ENCODE results near the gene NR6A1. TPM values are rescaled to one million over a fixed set of nuclear protein-coding genes. Genes with fewer than 3 reads are reported as not detected.

Gene NR6A1
- polyA plus RNA-seq, 1 donor from 2014 or later = 4.3 TPM

DNA sequence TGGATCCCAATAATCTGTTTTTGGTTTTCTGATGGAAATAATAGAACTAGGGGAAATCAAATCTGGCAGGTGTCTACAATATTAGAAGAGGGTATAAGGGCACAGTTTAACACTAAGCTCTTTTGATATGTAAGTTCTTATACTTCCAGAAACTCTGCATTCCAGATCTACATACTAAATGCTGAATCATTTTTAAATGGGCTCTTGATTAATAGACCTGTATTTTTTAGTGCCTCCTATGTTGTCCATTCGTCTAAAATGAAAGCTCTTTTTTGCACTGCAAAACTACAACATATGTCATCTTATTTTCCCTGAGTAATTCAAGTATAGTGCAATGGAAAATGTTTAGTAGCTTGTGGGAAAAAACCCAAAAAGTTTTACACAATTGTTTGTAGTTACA lies 44.2 kb downstream of the NR6A1 start:
- no peaks in the 10 kb centered on the region for H3K36me3 ChIP-seq (ENCODE audit: insufficient read depth, low read length)
- no peaks in the 10 kb centered on the region for H3K79me2 ChIP-seq (replicated peaks; ENCODE audit: insufficient read depth, low read length)

DNA sequence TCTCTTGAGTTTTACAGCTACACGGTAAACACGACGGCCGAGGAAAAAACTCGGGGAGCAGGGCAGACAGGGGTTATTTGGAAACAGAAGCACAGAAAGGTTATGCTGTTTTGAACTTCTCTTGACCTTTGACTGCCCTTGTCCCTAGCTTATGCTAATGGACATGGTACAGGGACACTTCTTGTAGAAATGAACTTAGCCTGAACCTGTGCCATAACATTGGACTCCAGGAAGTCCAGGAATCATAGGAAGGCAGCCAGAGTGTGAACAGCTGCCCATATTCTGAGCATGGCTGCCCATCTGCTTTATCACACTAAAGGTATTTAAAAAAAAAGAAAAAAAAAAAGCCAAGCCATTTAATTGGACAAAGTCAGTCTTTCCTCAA lies 46.1 kb downstream of the NR6A1 start:
- no peak overlapping the region for H3K27ac ChIP-seq (ENCODE audit: low read length)

More for the DNA sequence above, 44.2 kb downstream of the NR6A1 start:
- no peaks in the 10 kb centered on the region for H3K9me2 ChIP-seq (ENCODE audit: insufficient read depth, low read length)
- no peaks in the 10 kb centered on the region for H3K27me3 ChIP-seq (ENCODE audit: insufficient read depth, low read depth, low read length)
- H3F3A ChIP-seq (ENCODE audit: insufficient read depth, low read length, poor library complexity, severe bottlenecking) = no peaks in the 10 kb centered on the region
- no peaks in the 10 kb centered on the region for H3K9me3 ChIP-seq (ENCODE audit: low read length)
- H3K4me2 ChIP-seq (ENCODE audit: low read length) = no peak overlapping the region
- H3K9ac ChIP-seq (ENCODE audit: low read length) = no peak overlapping the region
- no peak overlapping the region for H3K27ac ChIP-seq (ENCODE audit: low read length)
- TF ChIP-seq MXI1 (conservative IDR thresholded peaks at IDR 0.05; ENCODE audit: poor library complexity, severe bottlenecking) (no peak), TAF1 (IDR thresholded peaks at IDR 0.05; ENCODE audit: low read depth) (no peak), EZH2 (IDR thresholded peaks at IDR 0.05; ENCODE audit: borderline replicate concordance, insufficient read depth, low read length, poor library complexity, severe bottlenecking) (no peak), EP300 (conservative IDR thresholded peaks at IDR 0.05; ENCODE audit: poor library complexity, severe bottlenecking) (no peak), RAD21 (conservative IDR thresholded peaks at IDR 0.05) (no peak), SMC3 (conservative IDR thresholded peaks at IDR 0.05; ENCODE audit: poor library complexity) (no peak), POLR2AphosphoS5 (IDR thresholded peaks at IDR 0.05) (no peak)
- TF ChIP-seq, protein P1, sequence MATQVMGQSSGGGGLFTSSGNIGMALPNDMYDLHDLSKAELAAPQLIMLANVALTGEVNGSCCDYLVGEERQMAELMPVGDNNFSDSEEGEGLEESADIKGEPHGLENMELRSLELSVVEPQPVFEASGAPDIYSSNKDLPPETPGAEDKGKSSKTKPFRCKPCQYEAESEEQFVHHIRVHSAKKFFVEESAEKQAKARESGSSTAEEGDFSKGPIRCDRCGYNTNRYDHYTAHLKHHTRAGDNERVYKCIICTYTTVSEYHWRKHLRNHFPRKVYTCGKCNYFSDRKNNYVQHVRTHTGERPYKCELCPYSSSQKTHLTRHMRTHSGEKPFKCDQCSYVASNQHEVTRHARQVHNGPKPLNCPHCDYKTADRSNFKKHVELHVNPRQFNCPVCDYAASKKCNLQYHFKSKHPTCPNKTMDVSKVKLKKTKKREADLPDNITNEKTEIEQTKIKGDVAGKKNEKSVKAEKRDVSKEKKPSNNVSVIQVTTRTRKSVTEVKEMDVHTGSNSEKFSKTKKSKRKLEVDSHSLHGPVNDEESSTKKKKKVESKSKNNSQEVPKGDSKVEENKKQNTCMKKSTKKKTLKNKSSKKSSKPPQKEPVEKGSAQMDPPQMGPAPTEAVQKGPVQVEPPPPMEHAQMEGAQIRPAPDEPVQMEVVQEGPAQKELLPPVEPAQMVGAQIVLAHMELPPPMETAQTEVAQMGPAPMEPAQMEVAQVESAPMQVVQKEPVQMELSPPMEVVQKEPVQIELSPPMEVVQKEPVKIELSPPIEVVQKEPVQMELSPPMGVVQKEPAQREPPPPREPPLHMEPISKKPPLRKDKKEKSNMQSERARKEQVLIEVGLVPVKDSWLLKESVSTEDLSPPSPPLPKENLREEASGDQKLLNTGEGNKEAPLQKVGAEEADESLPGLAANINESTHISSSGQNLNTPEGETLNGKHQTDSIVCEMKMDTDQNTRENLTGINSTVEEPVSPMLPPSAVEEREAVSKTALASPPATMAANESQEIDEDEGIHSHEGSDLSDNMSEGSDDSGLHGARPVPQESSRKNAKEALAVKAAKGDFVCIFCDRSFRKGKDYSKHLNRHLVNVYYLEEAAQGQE (IDR thresholded peaks at IDR 0.05; ENCODE audit: borderline replicate concordance) = no peak
- TF ChIP-seq, protein P2, sequence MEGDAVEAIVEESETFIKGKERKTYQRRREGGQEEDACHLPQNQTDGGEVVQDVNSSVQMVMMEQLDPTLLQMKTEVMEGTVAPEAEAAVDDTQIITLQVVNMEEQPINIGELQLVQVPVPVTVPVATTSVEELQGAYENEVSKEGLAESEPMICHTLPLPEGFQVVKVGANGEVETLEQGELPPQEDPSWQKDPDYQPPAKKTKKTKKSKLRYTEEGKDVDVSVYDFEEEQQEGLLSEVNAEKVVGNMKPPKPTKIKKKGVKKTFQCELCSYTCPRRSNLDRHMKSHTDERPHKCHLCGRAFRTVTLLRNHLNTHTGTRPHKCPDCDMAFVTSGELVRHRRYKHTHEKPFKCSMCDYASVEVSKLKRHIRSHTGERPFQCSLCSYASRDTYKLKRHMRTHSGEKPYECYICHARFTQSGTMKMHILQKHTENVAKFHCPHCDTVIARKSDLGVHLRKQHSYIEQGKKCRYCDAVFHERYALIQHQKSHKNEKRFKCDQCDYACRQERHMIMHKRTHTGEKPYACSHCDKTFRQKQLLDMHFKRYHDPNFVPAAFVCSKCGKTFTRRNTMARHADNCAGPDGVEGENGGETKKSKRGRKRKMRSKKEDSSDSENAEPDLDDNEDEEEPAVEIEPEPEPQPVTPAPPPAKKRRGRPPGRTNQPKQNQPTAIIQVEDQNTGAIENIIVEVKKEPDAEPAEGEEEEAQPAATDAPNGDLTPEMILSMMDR (IDR thresholded peaks at IDR 0.05; ENCODE audit: poor library complexity, severe bottlenecking) = no peak
- H3K4me3 ChIP-seq (ENCODE audit: low read length) = no peak overlapping the region
- H2AFZ ChIP-seq (ENCODE audit: low read depth, low read length) = no peak overlapping the region
- H4K20me1 ChIP-seq (ENCODE audit: insufficient read depth) = no peaks in the 10 kb centered on the region

More for the DNA sequence above, 46.1 kb downstream of the NR6A1 start:
- Histone ChIP-seq H3K9me2 (ENCODE audit: insufficient read depth, low read length) (no peaks in the 10 kb centered on the region), H3K4me2 (ENCODE audit: low read length) (no peak overlapping the region), H3K79me2 (replicated peaks; ENCODE audit: insufficient read depth, low read length) (no peaks in the 10 kb centered on the region), H4K20me1 (ENCODE audit: insufficient read depth) (no peaks in the 10 kb centered on the region), H3K36me3 (ENCODE audit: insufficient read depth, low read length) (no peaks in the 10 kb centered on the region), H3K9ac (ENCODE audit: low read length) (no peak overlapping the region), H2AFZ (ENCODE audit: low read depth, low read length) (no peak overlapping the region), H3K4me3 (ENCODE audit: low read length) (no peak overlapping the region), H3K9me3 (ENCODE audit: low read length) (no peaks in the 10 kb centered on the region), H3K27me3 (ENCODE audit: insufficient read depth, low read depth, low read length) (no peaks in the 10 kb centered on the region), H3F3A (ENCODE audit: insufficient read depth, low read length, poor library complexity, severe bottlenecking) (no peaks in the 10 kb centered on the region)
- TF ChIP-seq, protein P2 (IDR thresholded peaks at IDR 0.05; ENCODE audit: poor library complexity, severe bottlenecking) = no peak
- TF ChIP-seq, protein P1 (IDR thresholded peaks at IDR 0.05; ENCODE audit: borderline replicate concordance) = no peak
- no peak for TF ChIP-seq SMC3 (conservative IDR thresholded peaks at IDR 0.05; ENCODE audit: poor library complexity)
- TF ChIP-seq POLR2AphosphoS5 (IDR thresholded peaks at IDR 0.05) = no peak
- no peak for TF ChIP-seq EZH2 (IDR thresholded peaks at IDR 0.05; ENCODE audit: borderline replicate concordance, insufficient read depth, low read length, poor library complexity, severe bottlenecking)
- TF ChIP-seq TAF1 (IDR thresholded peaks at IDR 0.05; ENCODE audit: low read depth) = no peak
- no peak for TF ChIP-seq EP300 (conservative IDR thresholded peaks at IDR 0.05; ENCODE audit: poor library complexity, severe bottlenecking)
- TF ChIP-seq MXI1 (conservative IDR thresholded peaks at IDR 0.05; ENCODE audit: poor library complexity, severe bottlenecking) = no peak
- no peak for TF ChIP-seq RAD21 (conservative IDR thresholded peaks at IDR 0.05)
